Measurements from ENCODE around the gene MADD.

Gene MADD

DNA sequence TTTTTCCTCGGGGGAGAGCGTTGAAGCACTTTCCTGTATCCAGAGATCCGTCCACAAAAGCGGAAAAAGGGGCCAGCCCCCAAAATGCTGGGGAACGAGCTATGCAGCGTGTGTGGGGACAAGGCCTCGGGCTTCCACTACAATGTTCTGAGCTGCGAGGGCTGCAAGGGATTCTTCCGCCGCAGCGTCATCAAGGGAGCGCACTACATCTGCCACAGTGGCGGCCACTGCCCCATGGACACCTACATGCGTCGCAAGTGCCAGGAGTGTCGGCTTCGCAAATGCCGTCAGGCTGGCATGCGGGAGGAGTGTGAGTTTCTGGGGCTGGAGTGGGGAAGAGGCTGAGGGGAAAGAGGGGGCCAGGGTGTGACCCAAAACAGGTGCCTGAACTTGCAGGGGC is 9.6 kb upstream of the MADD start:
- TF ChIP-seq CTCF (conservative IDR thresholded peaks at IDR 0.05): no peak
- no peak overlapping the region for H3K27ac ChIP-seq

GRCh38 chr11:47261291-47261800 is 8.6 kb upstream of the MADD start:
- H3K27ac ChIP-seq: no peak overlapping the region
- TF ChIP-seq CTCF (conservative IDR thresholded peaks at IDR 0.05): no peak

GRCh38 chr11:47264119-47264518 is 5.8 kb upstream of the MADD start:
- TF ChIP-seq CTCF (conservative IDR thresholded peaks at IDR 0.05): no peak
- no peak overlapping the region for H3K27ac ChIP-seq

- no peak for TF ChIP-seq CTCF (conservative IDR thresholded peaks at IDR 0.05)
- H3K27ac ChIP-seq: no peak overlapping the region
These were observed 5.4 kb upstream of the MADD start for GRCh38 chr11:47264521-47264920.

DNA sequence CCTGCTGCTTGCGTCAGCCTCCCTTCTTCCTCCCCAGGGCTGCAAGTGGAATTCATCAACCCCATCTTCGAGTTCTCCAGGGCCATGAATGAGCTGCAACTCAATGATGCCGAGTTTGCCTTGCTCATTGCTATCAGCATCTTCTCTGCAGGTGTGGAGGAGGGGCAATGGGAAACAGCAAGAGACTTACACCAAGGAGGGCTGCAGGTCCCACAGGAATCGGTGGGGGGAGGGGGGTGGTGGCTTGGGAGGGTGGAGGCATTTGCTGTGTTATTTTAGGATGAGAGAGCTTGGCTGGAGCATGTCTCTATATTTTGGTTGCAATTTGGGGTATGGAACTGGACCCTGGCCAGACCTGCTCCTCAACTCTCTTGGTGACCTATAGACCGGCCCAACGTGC is 2.1 kb upstream of the MADD start:
- peak overlapping the region; percentile 93 for H3K27ac ChIP-seq
- TF ChIP-seq CTCF (conservative IDR thresholded peaks at IDR 0.05): no peak

DNA sequence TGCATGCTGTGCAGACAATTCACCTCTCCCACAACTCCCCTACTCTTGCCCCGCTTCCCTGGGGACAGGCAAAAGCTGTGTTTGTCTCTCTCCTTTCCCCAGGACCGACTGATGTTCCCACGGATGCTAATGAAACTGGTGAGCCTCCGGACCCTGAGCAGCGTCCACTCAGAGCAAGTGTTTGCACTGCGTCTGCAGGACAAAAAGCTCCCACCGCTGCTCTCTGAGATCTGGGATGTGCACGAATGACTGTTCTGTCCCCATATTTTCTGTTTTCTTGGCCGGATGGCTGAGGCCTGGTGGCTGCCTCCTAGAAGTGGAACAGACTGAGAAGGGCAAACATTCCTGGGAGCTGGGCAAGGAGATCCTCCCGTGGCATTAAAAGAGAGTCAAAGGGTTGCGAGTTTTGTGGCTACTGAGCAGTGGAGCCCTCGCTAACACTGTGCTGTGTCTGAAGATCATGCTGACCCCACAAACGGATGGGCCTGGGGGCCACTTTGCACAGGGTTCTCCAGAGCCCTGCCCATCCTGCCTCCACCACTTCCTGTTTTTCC is 1.4 kb upstream of the MADD start:
- TF ChIP-seq CTCF (conservative IDR thresholded peaks at IDR 0.05): no peak

GRCh38 chr11:47269002-47269828 is 718 bp upstream of the MADD start:
- no peak for TF ChIP-seq CTCF (conservative IDR thresholded peaks at IDR 0.05)
- H3K27ac ChIP-seq: peak overlapping the region; percentile 93

More for the DNA sequence above, 1.4 kb upstream of the MADD start:
- H3K27ac ChIP-seq: peak overlapping the region; percentile 93

Data from VCaP (cell line).